ENCODE data around the gene UBE3D.

- TF ChIP-seq CTCF (IDR thresholded peaks at IDR 0.05; ENCODE audit: low read length) (no peak), EZH2 (IDR thresholded peaks at IDR 0.05; ENCODE audit: borderline replicate concordance, low read length) (no peak)
Observed at GRCh38 chr6:83047065-83047754, 18.4 kb downstream of the UBE3D start.
